OCI-LY3 (cell line): ENCODE measurements around the gene PDCD11.

Experiments
- CTCF ChIP-seq: fragments of 200-600, 300-600 bp; sonication (generic); IDR thresholded peaks from 2 replicates; pipeline ENCODE4 v1.5.1; 2014; ENCODE audit warnings: antibody characterized with exemption, low read length, low read depth
- EZH2phosphoT487 ChIP-seq: fragments of 200-600 bp; shearing (Covaris generic); IDR thresholded peaks from 2 replicates; pipeline ENCODE4 v1.6.1; 2018; ENCODE audit warnings: antibody characterized with exemption, mixed run types, low read depth

GRCh38 chr10:103493362-103493915 lies 97.0 kb downstream of the PDCD11 start, which contains the start of gene NEURL1:
- TF ChIP-seq CTCF, result no peak
- no peak for TF ChIP-seq EZH2phosphoT487
